MM.1S (cell line): ENCODE data around the gene C1orf50.
A peak's percentile ranks its signal among the peaks of the same experiment; 100 is the strongest.

Source experiments
- DNase-seq: peaks from one replicate; pipeline ENCODE4 v3.0.0-alpha.2; 2015
- H2AFZ ChIP-seq: fragments of 300-600 bp; sonication (generic); 2 replicates; pipeline ENCODE4 v1.6.0; 2016; ENCODE audit warnings: antibody characterized with exemption, low read length
- H3F3A ChIP-seq: fragments of 300-600 bp; sonication (generic); 2 replicates; pipeline ENCODE4 v1.6.1; 2016; ENCODE audit warnings: mild to moderate bottlenecking, antibody characterized with exemption, low read length, moderate library complexity, mixed read lengths; ENCODE audit not compliant: insufficient read depth
- H3K27ac ChIP-seq: fragments of 300-600 bp; sonication (generic); 2 replicates; pipeline ENCODE4 v1.5.1; 2016; ENCODE audit warnings: mild to moderate bottlenecking, low read length
- H3K27me3 ChIP-seq: fragments of 300-600 bp; sonication (generic); replicated peaks from 2 replicates; pipeline ENCODE4 v1.6.0; 2016; ENCODE audit warnings: low read length; ENCODE audit not compliant: insufficient read depth
- H3K36me3 ChIP-seq: fragments of 300-600 bp; sonication (generic); replicated peaks from 2 replicates; pipeline ENCODE4 v1.6.1; 2016; ENCODE audit warnings: mild to moderate bottlenecking, low read length, mixed read lengths; ENCODE audit not compliant: insufficient read depth
- H3K4me1 ChIP-seq: fragments of 300-600 bp; sonication (generic); 2 replicates; pipeline ENCODE4 v1.6.1; 2016; ENCODE audit warnings: low read length, mixed read lengths
- H3K4me2 ChIP-seq: fragments of 300-600 bp; sonication (generic); 2 replicates; pipeline ENCODE4 v1.6.0; 2016; ENCODE audit warnings: low read depth, low read length
- H3K4me3 ChIP-seq: fragments of 300-600 bp; sonication (generic); 2 replicates; pipeline ENCODE4 v1.5.1; 2016; ENCODE audit warnings: low read length, mixed read lengths
- H3K79me2 ChIP-seq: fragments of 300-600 bp; sonication (generic); 2 replicates; pipeline ENCODE4 v1.6.1; 2016; ENCODE audit warnings: mixed run types, low read length, mixed read lengths
- H3K9ac ChIP-seq: fragments of 300-600 bp; sonication (generic); 2 replicates; pipeline ENCODE4 v1.6.1; 2016; ENCODE audit warnings: low read length, mixed read lengths
- H3K9me2 ChIP-seq: fragments of 300-600 bp; sonication (generic); replicated peaks from 2 replicates; pipeline ENCODE4 v1.6.1; 2016; ENCODE audit warnings: mild to moderate bottlenecking, low read length, mixed read lengths; ENCODE audit not compliant: insufficient read depth
- H3K9me3 ChIP-seq: fragments of 300-600 bp; sonication (generic); replicated peaks from 2 replicates; pipeline ENCODE4 v1.6.1; 2016; ENCODE audit warnings: mild to moderate bottlenecking, low read length, mixed read lengths; ENCODE audit not compliant: insufficient read depth
- H4K20me1 ChIP-seq: fragments of 300-600 bp; sonication (generic); 2 replicates; pipeline ENCODE4 v1.6.1; 2016; ENCODE audit warnings: mild to moderate bottlenecking, low read length, moderate library complexity, mixed read lengths; ENCODE audit not compliant: insufficient read depth
- EZH2 ChIP-seq: fragments of 300-600 bp; sonication (generic); optimal IDR thresholded peaks from 2 replicates; pipeline ENCODE3; 2017; ENCODE audit warnings: low read depth, mild to moderate bottlenecking, antibody characterized with exemption, low read length, mixed read lengths
- EZH2phosphoT487 ChIP-seq: fragments of 300-600 bp; sonication (generic); IDR thresholded peaks from 2 replicates; pipeline ENCODE4 v1.6.1; 2018; ENCODE audit warnings: antibody characterized with exemption, low read length
- TF ChIP-seq, protein P1 (sequence below): fragments of 300-600 bp; sonication (generic); IDR thresholded peaks from 2 replicates; pipeline ENCODE4 v1.5.1; 2016; ENCODE audit warnings: antibody characterized with exemption, low read length, mixed read lengths

C1orf50 gene

DNA sequence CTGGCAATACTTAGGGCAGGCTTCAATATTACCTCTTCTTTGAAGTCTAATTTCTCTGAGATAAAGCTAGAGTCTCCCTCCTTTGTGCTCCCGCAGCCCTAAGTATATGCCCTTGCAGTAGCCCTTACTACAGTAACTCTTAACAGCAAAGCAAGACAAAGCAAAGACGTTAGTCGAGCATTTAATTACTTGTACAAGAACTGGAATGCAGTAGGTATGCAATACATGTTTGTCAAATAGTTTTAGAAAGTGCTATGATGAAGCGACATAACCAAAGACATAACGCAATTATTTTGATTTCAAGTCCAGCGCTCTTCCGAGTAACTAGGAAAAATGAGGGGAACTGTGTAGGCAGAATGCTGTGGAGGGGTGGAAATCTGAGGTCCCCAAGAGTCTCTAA is 1.8 kb upstream of the C1orf50 start:
- Histone ChIP-seq H3K4me3 (peak overlapping the region; percentile 84; the same call in 1 of the 2 replicates), H3K9me2 (no peaks in the 10 kb centered on the region), H3K36me3 (no peaks in the 10 kb centered on the region), H3F3A (no peaks in the 10 kb centered on the region), H3K9ac (no peak overlapping the region), H2AFZ (no peak overlapping the region), H3K79me2 (peaks cover 47% of the 10 kb centered on the region), H4K20me1 (no peaks in the 10 kb centered on the region), H3K4me1 (peaks cover 7% of the 10 kb centered on the region), H3K27ac (no peak overlapping the region), H3K27me3 (no peaks in the 10 kb centered on the region), H3K4me2 (peak overlapping the region; percentile 92), H3K9me3 (no peaks in the 10 kb centered on the region)
- DNase-seq: no peak
- TF ChIP-seq, protein P1, sequence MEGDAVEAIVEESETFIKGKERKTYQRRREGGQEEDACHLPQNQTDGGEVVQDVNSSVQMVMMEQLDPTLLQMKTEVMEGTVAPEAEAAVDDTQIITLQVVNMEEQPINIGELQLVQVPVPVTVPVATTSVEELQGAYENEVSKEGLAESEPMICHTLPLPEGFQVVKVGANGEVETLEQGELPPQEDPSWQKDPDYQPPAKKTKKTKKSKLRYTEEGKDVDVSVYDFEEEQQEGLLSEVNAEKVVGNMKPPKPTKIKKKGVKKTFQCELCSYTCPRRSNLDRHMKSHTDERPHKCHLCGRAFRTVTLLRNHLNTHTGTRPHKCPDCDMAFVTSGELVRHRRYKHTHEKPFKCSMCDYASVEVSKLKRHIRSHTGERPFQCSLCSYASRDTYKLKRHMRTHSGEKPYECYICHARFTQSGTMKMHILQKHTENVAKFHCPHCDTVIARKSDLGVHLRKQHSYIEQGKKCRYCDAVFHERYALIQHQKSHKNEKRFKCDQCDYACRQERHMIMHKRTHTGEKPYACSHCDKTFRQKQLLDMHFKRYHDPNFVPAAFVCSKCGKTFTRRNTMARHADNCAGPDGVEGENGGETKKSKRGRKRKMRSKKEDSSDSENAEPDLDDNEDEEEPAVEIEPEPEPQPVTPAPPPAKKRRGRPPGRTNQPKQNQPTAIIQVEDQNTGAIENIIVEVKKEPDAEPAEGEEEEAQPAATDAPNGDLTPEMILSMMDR: no peak
- TF ChIP-seq EZH2: no peak
- TF ChIP-seq EZH2phosphoT487: no peak

DNA sequence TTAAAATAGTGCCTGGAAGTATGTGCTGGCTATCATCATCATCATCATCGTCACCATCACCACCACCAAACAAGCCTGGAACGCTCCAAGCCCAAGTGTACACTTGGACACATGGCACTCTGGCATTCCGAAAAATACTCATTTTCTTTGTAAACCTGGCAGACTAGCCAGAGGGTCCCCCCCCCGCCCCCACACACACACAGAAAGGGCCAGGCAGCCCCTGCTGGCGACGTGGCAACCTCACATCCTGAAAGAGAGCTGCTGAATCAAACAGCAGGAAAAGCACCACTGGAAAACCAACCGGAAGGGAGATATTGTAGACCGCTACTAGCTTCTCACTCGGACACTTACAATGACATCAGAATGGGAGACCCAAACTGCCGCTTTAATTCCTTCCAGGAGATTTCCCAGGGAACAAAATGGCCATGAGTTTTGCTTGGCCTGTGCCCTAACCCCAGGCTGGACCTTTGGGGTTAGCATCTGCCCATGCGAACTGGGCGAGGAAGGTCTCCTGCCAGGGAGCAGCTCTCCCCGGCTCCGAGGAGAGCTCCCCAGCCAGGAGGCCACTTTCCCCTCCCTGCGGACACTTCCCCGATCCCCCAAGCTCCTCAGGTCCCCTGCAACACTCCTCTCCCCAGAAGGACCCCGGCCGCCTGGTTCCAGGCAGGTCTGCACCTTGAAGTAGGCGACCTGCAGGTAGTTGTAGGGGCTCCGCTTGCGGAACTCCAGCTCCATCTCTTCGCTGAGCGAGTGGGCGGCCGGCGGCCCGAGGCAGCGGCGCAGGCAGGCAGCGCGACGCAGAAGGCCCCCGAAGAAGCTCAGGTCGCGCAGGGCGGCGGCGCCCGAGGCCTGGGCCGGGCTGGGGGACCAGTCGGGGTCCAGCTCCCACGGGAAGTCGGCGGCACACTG is 963 bp upstream of the C1orf50 start:
- Histone ChIP-seq H3K9me2 (no peaks in the 10 kb centered on the region), H3K4me3 (peak overlapping the region; percentile 84), H3K4me1 (peaks cover 7% of the 10 kb centered on the region), H3K4me2 (peak overlapping the region; percentile 92), H3K27me3 (no peaks in the 10 kb centered on the region), H3K9ac (peak overlapping the region; percentile 67), H3K36me3 (no peaks in the 10 kb centered on the region), H3K9me3 (no peaks in the 10 kb centered on the region), H3F3A (no peaks in the 10 kb centered on the region), H2AFZ (peak overlapping the region; percentile 97), H3K27ac (no peak overlapping the region), H3K79me2 (peaks cover 55% of the 10 kb centered on the region), H4K20me1 (no peaks in the 10 kb centered on the region)
- no peak for TF ChIP-seq EZH2
- TF ChIP-seq, protein P1: peak; percentile 55
- DNase-seq: peak; percentile 28

DNA sequence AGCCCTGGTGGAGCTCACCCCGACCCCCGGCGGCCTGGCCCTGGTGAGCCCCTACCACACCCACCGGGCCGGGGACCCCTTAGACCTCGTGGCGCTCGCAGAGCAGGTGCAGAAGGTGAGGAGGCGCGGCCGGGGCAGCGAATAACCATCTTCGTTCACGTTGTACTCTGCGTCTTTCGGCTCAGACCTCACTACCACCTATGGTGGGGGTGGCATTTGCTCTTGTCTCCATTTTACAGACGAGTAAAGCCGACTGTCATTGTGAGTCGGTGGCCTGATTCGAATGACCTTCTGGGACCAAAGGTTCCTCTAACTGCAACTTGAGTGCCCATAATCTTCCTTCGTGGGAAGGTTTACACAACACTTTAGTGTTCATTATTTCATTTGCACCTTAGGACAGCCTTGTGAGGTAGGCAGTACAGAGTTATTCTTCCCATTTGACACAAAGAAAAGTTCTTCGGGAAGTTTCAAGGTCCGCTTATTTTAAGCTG is 506 bp downstream of the C1orf50 start:
- no peaks in the 10 kb centered on the region for H4K20me1 ChIP-seq
- peak overlapping the region; percentile 42; the same call in 1 of the 2 replicates for H3K27ac ChIP-seq
- peak; percentile 33 for DNase-seq
- no peaks in the 10 kb centered on the region for H3F3A ChIP-seq
- no peak for TF ChIP-seq EZH2phosphoT487
- TF ChIP-seq, protein P1: no peak
- no peak for TF ChIP-seq EZH2
- no peaks in the 10 kb centered on the region for H3K27me3 ChIP-seq
- no peaks in the 10 kb centered on the region for H3K36me3 ChIP-seq
- peak overlapping the region; percentile 81 for H2AFZ ChIP-seq
- no peaks in the 10 kb centered on the region for H3K9me3 ChIP-seq
- H3K9ac ChIP-seq: peak overlapping the region; percentile 74
- peaks cover 69% of the 10 kb centered on the region for H3K79me2 ChIP-seq
- peak overlapping the region; percentile 84 for H3K4me3 ChIP-seq
- H3K4me2 ChIP-seq: peak overlapping the region; percentile 79
- H3K4me1 ChIP-seq: peaks cover 7% of the 10 kb centered on the region
- no peaks in the 10 kb centered on the region for H3K9me2 ChIP-seq
